A549 (cell line): ENCODE results near the gene SLC12A7.

Source experiments
- CHD2 ChIP-seq: fragments of 150-350 bp; IDR thresholded peaks from 2 replicates; pipeline ENCODE4 v1.6.1; 2014; ENCODE audit warnings: low read length; ENCODE audit not compliant: partially characterized antibody
- EP300 ChIP-seq, 2 experiments: fragments of >200 bp; sonication (Bioruptor Twin); formaldehyde crosslinking; IDR thresholded peaks; 2 replicates in 1 of 2; 3 replicates in 1 of 2; pipeline ENCODE4 v1.6.1; 2016 to 2017
- HOXA7 ChIP-seq: fragments of 250-450 bp; sonication (Bioruptor Pico); IDR thresholded peaks from 2 replicates; pipeline ENCODE4 v1.5.0; 2020; ENCODE audit warnings: mild to moderate bottlenecking, moderate library complexity
- POLR2A ChIP-seq: IDR thresholded peaks from 2 replicates; pipeline ENCODE4 v1.6.1; 2012; ENCODE audit warnings: mild to moderate bottlenecking, low read length
- TF ChIP-seq, protein P1 (sequence below): fragments of >200 bp; sonication (Bioruptor Twin); formaldehyde crosslinking; IDR thresholded peaks from 3 replicates; pipeline ENCODE4 v1.5.1; 2016

GRCh38 chr5:1136814-1137213, 25.0 kb upstream of the SLC12A7 start:
- TF ChIP-seq EP300 (IDR thresholded peaks at IDR 0.05) (no peak), CHD2 (no peak), HOXA7 (CRISPR knock-in tag) (no peak), POLR2A (no peak)
- TF ChIP-seq, protein P1, sequence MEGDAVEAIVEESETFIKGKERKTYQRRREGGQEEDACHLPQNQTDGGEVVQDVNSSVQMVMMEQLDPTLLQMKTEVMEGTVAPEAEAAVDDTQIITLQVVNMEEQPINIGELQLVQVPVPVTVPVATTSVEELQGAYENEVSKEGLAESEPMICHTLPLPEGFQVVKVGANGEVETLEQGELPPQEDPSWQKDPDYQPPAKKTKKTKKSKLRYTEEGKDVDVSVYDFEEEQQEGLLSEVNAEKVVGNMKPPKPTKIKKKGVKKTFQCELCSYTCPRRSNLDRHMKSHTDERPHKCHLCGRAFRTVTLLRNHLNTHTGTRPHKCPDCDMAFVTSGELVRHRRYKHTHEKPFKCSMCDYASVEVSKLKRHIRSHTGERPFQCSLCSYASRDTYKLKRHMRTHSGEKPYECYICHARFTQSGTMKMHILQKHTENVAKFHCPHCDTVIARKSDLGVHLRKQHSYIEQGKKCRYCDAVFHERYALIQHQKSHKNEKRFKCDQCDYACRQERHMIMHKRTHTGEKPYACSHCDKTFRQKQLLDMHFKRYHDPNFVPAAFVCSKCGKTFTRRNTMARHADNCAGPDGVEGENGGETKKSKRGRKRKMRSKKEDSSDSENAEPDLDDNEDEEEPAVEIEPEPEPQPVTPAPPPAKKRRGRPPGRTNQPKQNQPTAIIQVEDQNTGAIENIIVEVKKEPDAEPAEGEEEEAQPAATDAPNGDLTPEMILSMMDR = no peak
